Stimulated activated CD4-positive, alpha-beta T cell treated with anti-CD3 and anti-CD28 coated beads, Interleukin-1b, Interleukin-23, amount 100 ng/mL, for 1 hour (primary cell): Measurements from ENCODE around the gene KISS1.

ENCODE experiments used
- DNase-seq, 2 donors: peaks; one replicate each; pipeline ENCODE4 v3.0.0-alpha.2; 2020; ENCODE audit warnings: low read depth in 2 of 2

Gene KISS1

DNA sequence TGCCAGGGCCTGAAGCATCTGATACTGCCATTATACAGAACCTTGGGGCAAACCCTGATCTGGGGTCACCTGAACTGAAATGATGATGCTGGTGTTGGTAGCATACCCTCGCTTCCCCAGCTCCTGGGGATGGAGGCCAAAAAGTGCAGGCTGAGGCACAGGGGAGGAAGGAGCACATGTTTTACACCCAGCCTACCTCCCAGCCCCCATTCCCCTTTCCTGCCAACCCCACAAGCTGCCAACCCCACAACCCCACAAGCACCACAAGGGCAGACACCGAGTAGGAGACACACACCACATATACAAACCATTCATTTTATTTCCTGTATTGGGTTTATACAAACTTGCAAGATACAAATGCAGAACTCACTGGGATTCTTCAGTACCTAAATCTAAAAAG is 22.3 kb upstream of the KISS1 start:
- no peak for DNase-seq

DNA sequence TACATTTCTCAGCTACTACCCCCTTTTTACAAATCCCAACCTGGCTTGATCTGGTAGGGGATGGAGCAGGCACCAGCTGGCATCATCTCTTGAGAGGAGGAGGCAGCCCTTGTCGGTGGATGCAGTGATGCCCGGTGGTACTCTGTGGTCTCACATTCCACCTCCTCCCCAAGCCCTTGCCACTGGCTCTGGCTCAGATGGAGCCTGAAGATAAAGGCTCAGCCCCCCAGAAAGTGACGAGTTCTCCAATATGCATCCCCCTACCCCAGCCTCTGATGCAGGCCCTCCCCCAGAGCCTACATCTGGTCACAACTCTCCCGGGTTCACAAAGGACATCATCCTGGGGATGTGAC is 21.3 kb upstream of the KISS1 start:
- no peak for DNase-seq

DNA sequence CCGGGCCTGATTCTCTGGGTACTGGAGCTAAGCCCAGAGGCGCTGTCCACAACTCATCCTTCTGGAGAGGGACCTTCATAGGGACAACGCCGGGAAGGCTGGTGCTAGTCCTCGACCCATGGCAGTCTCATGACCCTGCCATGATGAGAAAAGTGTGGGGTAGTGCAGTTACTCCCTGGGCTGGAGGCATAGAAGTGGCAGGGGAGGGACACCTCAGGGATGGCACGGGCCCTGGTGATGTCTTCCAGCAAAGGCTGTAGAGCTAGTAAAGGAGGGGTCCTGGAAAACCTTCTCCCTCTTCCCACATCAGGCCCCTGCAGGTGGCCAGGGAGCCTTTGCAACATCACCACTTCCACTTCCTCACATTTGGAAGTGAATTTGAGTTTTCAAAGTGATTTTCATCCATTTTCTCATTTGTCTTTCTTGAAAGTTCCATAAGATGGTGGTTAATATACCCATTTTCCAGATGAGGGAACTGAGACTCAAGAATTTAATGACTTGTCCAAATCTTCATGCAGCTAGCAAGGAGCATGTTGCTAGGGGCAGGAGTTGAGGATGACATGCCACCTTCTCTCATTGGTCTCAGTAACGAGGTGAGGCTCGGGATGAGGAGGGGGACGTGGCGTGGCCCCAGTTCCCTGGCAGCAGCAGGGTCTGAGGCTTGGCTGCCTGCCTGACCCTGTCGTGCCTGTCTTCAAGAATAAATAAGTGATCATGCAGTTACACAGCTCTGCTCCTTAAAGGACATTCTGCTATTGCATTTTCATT is 20.8 kb upstream of the KISS1 start:
- DNase-seq, result no peak

DNA sequence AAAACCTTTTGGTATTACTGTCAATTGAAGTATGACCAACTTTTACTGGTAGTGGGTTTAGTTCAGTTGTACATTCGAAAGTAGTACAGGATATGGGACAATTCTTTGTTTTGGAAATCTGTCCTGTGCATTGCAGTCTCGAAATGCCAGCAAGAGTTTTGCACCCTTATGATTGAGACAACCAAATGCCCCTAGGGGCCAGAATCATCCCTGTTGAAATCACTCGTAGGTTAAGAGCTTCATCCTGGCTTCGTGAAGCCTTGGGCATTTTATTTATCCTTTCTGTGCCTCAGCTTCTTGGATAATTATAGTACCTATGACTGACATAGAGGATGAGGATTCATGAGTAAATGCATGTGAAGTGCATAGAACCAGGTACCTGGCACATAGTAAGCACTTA is 19.9 kb upstream of the KISS1 start:
- no peak for DNase-seq

DNA sequence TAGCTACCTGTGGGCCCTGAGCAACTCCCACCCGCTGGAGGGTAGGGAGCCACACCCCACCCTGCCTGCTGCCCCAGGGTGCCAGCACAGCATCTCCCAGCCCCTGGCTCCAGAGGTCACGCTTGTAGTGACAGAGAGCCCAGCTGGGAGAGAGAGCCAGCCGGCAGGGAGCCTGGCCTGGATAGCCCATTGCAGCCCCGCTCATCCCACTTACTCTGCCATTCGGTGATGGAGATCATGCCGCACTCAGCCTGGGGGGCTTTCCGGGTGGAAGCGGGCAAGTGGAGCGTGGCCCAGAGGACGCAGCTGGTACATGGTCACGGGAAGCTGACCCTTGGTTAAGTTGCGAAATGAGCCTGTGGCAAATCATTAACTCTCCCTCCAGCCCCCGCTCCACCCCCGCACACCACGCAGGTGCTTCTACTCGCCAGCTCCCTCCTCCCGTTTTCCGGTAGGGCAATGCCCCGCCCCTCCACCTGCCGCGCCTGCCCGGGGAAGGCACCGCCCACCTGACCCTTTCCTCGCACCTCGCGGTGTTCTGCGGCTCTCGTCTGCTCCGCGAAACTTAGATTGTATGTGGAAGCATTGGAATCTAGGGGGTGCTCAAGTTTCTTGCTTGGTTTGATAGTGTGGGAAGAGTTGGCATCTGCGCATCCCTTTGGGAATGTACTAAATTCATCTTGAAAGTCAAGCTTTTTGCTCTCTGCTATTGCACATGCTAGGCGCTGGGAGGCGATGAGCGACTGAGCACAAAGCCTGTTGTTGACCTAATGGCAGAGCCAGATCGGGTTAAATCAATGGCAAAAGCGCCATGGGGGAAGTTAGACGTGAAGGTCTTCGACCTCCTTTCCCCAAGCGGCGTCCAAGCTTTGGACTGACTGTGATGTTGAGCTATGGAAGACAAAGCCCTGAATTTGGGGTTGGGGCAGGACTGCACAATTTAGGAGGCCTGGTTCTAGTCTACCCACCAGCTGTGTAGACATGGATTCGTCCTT is 17.7 kb upstream of the KISS1 start, which contains the start of gene GOLT1A:
TSS of gene GOLT1A (minus strand) at position 321 of the 995 bp plus-strand sequence. CDS start at position 239, 82 bp downstream.
- no peak for DNase-seq

DNA sequence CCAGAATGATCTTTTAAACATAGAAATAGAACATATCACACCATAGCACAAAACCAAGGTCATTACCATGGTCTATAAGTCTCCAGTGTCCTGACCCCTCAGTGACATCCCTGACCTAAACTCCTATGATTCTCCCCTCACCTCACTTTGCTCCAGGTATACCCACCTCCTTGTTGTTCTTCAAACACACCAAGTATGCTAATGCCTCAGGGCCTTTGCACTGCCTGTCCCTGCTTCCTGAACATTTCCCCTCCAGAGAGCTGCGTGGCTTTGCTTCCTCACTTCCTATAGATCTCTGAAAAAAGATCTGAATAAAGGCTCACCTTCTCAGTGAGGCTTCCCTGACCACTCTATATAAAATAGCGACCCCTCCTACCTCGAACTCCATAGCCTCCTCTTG is 16.4 kb upstream of the KISS1 start:
- DNase-seq, result no peak

DNA sequence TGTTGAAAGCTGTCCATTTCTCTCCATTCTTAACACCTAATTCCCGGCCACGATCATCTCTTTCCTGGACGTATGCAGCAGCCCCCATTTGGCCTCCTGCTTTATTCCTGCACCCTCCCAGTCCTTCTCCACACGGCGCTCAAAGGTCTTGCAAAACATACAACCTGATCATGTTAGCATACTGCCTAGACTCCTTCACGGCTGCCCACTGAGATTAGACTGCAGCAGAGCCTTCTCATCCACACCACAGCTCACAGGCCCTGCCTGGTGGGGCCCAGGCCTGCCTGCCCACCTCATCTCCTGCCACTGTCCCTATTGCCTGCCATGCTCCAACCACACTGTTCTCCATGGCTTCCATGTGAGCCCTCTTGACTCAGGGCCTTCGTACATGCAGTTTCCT is 14.8 kb upstream of the KISS1 start:
- DNase-seq, result no peak

DNA sequence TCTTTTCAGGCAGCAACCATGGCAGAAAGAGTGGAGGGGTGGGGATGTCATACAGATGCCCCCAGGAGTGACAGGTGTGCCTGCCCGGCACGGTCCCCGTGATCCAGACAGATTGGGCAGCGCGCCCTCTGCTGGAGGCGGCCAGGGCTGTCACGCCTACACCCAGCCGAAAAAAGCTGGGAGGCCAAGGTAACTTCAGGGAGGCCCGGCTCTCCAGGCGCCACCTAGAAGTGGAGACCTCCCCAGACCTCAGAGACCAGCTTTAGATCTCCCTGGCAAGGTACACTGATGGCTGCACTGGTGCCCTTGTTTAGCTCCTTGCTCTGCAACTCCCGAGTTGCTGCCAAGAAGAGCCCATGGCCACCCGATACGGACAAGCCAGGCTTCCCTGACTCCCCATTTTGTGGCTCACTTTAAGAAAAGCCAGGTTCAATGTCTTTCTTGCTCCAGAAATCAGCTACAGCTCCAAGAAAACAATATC is 10.9 kb upstream of the KISS1 start:
- peak; percentile 29 to 64 for DNase-seq

DNA sequence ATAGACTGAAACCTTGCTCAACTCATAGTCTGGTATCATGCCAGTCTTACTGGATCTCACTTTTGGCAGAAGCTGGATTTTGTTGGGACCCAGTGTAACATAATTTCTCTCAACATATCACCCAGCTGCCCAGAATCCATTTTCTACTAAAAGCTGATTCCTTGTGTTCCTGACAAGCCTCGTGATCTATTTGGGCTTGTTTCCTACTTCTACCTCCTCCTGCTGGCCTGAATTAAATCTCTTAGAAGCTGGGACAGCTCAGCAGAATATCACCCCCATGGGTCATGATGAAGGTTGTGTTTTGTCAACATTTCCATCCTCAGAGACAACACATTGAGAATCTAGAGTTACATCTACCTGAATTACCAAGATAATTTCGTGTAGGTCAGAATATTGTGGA is 9.8 kb upstream of the KISS1 start:
- no peak for DNase-seq

GRCh38 chr1:204205486-204205885 is 9.2 kb upstream of the KISS1 start:
- no peak for DNase-seq

GRCh38 chr1:204204944-204205343 is 8.7 kb upstream of the KISS1 start:
- no peak for DNase-seq

DNA sequence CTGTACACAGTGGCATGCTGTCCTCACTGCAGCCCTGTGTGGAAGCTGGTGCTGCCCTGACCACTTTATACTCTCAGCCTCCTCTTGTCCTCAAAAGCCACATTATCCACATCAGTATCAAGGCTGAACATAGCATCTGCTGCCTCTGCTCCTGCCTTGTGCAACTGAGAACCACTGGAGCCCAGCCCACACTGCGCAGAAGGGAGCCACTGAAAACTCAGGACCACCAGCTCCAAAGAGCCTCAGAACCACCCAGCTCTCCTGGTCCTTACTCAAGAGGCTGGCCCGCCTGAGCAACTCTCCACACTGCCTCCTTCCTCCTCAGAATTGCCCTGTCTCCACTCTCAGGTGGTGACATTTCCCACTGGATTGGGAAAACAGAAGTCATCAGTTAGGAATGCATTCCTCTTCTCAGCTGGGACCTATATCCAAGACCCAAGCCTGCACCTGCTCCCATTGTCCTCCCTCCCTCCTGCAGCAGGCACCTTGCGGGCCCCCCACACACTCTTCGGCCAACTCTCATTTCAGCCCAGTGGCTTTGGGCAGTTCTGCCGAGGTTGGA is 7.0 kb upstream of the KISS1 start:
- no peak for DNase-seq

DNA sequence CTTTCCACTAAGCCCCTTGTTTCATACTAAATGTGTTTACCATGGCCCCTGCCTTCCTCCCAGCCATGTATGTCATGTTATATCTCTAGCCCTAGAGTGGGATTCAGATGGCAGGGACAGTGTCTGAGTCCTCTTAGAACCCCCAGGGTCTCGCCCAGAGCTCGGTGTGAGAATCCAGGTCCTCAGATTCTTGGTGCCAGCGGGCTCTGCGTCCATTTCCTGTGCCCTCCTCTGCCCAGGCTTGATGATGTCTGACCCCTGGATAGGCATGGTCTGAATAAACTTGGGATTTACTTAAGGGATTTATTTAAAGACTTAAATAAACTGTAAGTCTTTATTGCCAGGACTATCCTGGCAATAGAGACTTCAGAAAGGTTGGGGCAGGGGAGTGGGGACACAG is 6.2 kb upstream of the KISS1 start:
- no peak for DNase-seq

- no peak for DNase-seq
These were observed 5.2 kb upstream of the KISS1 start for GRCh38 chr1:204201348-204202040.

GRCh38 chr1:204199579-204199978 is 3.3 kb upstream of the KISS1 start:
- no peak for DNase-seq

GRCh38 chr1:204198348-204199340 is 2.4 kb upstream of the KISS1 start:
- DNase-seq, result no peak

- no peak for DNase-seq
These were observed 777 bp upstream of the KISS1 start for GRCh38 chr1:204197068-204197467.

- no peak for DNase-seq
These were observed 1.5 kb downstream of the KISS1 start for GRCh38 chr1:204194771-204195170.

GRCh38 chr1:204194080-204194479 is 2.2 kb downstream of the KISS1 start:
- DNase-seq, result no peak

- no peak for DNase-seq
These were observed 3.5 kb downstream of the KISS1 start for GRCh38 chr1:204192589-204193352.
